Activated T-cell treated with anti-CD3 and anti-CD28 coated beads for 4 hours (primary cell): ENCODE data around the gene HMBS.
"Not testable (repeated sequence)": the region's sequence is repeated elsewhere in the genome, so short reads cannot be mapped to it uniquely, and the experiment has no call there.

Experiments
- DNase-seq: peaks from one replicate; pipeline ENCODE4 v3.0.0-alpha.2; 2020

HMBS gene

DNA sequence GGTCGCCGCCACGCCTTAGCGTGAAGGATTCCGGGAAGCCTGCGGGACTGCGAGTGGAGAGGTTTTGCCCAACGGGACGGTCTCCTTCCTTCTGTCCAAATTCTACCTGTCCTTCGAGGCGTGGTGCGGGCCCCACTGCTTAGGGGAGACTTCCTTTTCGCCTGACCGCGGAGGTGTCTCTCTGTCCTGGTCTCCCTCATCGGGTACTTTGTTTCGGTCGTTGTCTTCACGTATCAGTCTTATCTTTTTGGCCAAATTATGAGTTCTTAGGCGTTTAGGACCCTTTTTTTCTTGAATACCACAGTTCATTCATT, 37.1 kb downstream of the HMBS start:
- DNase-seq = no peak

DNA sequence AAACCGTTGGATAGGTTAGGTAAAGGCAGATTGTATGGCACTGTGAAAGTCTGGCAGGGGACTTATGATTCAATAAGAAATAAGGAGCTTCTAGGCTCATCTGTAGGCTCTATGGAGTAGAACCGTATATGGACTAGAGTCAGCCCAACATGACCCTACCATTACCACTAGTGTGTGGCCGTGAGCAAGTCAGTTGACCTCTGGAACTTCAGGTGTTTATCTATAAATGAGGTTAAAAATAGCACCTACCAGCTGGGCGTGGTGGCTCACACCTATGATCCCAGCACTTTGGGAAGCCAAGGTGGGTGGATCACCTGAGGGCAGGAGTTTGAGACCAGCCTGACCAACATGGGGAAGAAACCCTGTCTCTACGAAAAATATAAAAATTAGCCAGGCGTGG, 41.1 kb downstream of the HMBS start:
- no peak for DNase-seq

- DNase-seq = no peak
These were observed 42.1 kb downstream of the HMBS start for GRCh38 chr11:119126675-119127268.

GRCh38 chr11:119130662-119131061, 46.0 kb downstream of the HMBS start:
- no peak for DNase-seq

DNA sequence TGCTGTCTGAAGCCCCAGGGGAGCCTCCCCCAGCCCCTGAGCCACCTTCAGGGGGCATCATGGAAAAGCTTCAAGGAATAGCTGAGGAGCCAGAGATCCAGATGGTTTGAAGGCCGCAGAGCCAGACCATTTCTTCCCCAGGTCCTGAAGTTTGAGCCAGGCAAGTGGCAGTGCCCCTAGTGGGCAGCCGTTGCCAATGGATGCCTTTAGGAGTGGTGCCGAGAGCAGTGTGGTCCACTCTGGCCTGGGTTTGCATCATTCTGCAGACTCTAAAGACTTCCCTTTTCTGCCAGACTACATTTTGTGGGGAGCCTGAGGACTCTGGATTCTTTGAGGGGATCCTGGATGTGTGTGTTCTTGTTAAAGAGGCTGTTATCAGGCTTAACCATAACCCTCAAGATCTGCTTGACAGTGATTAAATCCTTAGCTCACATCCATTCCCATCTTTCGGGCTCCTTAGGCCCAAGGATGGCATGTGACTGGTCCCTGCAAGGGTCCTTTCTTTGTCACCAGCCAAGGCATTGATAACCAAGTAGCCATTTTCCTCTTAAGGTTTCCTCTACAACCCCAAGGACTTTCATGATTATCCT, 49.8 kb downstream of the HMBS start:
- DNase-seq = no peak

DNA sequence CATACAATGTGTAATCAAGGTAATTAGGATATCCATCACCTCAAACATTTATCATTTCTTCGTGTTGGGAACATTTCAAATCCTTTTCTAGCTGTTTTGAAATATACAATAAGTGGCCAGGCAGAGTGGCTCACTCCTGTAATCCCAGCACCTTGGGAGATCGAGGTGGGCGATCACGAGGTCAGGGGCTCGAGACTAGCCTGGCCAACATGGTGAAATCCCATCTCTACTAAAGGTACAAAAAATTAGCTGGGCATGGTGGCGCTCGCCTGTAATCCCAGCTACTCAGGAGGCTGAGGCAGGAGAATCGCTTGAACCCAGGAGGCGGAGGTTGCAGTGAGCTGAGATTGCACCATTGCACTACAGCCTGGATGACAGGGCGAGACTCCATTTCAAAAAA, 54.6 kb downstream of the HMBS start:
- DNase-seq = not testable (repeated sequence)
